A549 (cell line): ENCODE measurements around the gene B4GALT3. TPM values are rescaled to one million over a fixed set of nuclear protein-coding genes. Genes with fewer than 3 reads are reported as not detected.

Experiments
- ATAC-seq, 2 experiments: fragments of 200-7000 bp in 1 of 2; fragments of >200 bp in 1 of 2; cut with Nextera tagmentation in 1 of 2; cut with Tn5 transposase in 1 of 2; 3 replicates each; pipeline versions ENCODE4 v1.8.0 to v1.9.1; 2018 to 2020; ENCODE audit warnings: mild to moderate bottlenecking in 1 of 2, moderate library complexity in 1 of 2
- CTCF ChIA-PET: fragments of 300-600 bp; sonication (Branson Sonifier 250); formaldehyde crosslinking; extraction: SDS; loops from one replicate; lab custom pipeline; 2021; ENCODE audit warnings: antibody characterized with exemption, inconsistent platforms; lab: Yijun Ruan, JAX
- POLR2A ChIA-PET: fragments of 350-600 bp; formaldehyde crosslinking; extraction: SDS; loops from one replicate; lab custom pipeline; 2021; ENCODE audit warnings: antibody characterized with exemption, inconsistent platforms; lab: Yijun Ruan, JAX
- DNase-seq, 2 experiments: peaks; one replicate each; pipeline versions ENCODE4 v3.0.0 to v3.0.0-alpha.2; 2011 to 2016; ENCODE audit warnings: low read depth in 1 of 2, low spot score in 1 of 2
- FAIRE-seq: peaks from 2 replicates; lab custom pipeline; 2011; peaks lifted over from hg19 to GRCh38; lab: Jason Lieb, UNC
- H3K27ac ChIP-seq, 2 experiments: fragments of >200 bp; sonication (Bioruptor Twin); formaldehyde crosslinking; 3 replicates each; pipeline ENCODE4 v1.5.1; 2016 to 2017
- H3K4me1 ChIP-seq: fragments of >200 bp; sonication (Bioruptor Twin); formaldehyde crosslinking; 3 replicates; pipeline ENCODE4 v1.6.1; 2016
- H3K4me2 ChIP-seq: fragments of >200 bp; sonication (Bioruptor Twin); formaldehyde crosslinking; 3 replicates; pipeline ENCODE4 v1.6.1; 2016
- H3K4me3 ChIP-seq: fragments of >200 bp; sonication (Bioruptor Twin); formaldehyde crosslinking; 3 replicates; pipeline ENCODE4 v1.5.1; 2016
- H3K9me3 ChIP-seq: fragments of >200 bp; sonication (Bioruptor Twin); formaldehyde crosslinking; 3 replicates; pipeline ENCODE4 v1.6.1; 2016
- ATOH8 ChIP-seq: fragments of 250-450 bp; sonication (Bioruptor Pico); IDR thresholded peaks from 2 replicates; pipeline ENCODE4 v1.5.0; 2020; ENCODE audit warnings: low read depth, mild to moderate bottlenecking, moderate library complexity
- BCL3 ChIP-seq: fragments of >200 bp; sonication (Bioruptor Twin); formaldehyde crosslinking; IDR thresholded peaks from 3 replicates; pipeline ENCODE4 v1.6.1; 2016
- CBX2 ChIP-seq: fragments of 200-600 bp; sonication (generic); IDR thresholded peaks from 2 replicates; pipeline ENCODE4 v1.6.1; 2016; ENCODE audit warnings: low read depth, mild to moderate bottlenecking, borderline replicate concordance
- E2F6 ChIP-seq: IDR thresholded peaks from 2 replicates; pipeline ENCODE4 v1.6.1; 2012; ENCODE audit warnings: low read depth, borderline replicate concordance
- EHMT2 ChIP-seq: fragments of 200-600 bp; sonication (generic); IDR thresholded peaks from 2 replicates; pipeline ENCODE4 v1.6.1; 2016; ENCODE audit warnings: antibody characterized with exemption, low read depth, mild to moderate bottlenecking, moderate library complexity
- FOSB ChIP-seq: fragments of 250-450 bp; sonication (Bioruptor Pico); IDR thresholded peaks from 2 replicates; pipeline ENCODE4 v1.5.0; 2020; ENCODE audit warnings: mild to moderate bottlenecking, moderate library complexity
- FOSL2 ChIP-seq, 2 experiments: fragments of 450-650 bp in 1 of 2; fragments of >200 bp in 1 of 2; sonication (Bioruptor Twin) in 1 of 2; formaldehyde crosslinking; IDR thresholded peaks; 2 replicates each; pipeline versions ENCODE4 v1.5.0 to v1.6.1; 2016 to 2020; ENCODE audit warnings: mild to moderate bottlenecking in 1 of 2, moderate library complexity in 1 of 2
- GATA3 ChIP-seq: IDR thresholded peaks from 2 replicates; pipeline ENCODE4 v1.6.1; 2012; ENCODE audit warnings: borderline replicate concordance
- HES2 ChIP-seq: fragments of >200 bp; sonication (Bioruptor Twin); formaldehyde crosslinking; IDR thresholded peaks from 2 replicates; pipeline ENCODE4 v1.6.1; 2016
- HOXB13 ChIP-seq: fragments of 250-450 bp; sonication (Bioruptor Pico); IDR thresholded peaks from 2 replicates; pipeline ENCODE4 v1.5.0; 2020; ENCODE audit warnings: low read depth, mild to moderate bottlenecking, moderate library complexity
- JUN ChIP-seq, 2 experiments: fragments of >200 bp; sonication (Bioruptor Twin); formaldehyde crosslinking; IDR thresholded peaks; 2 replicates in 1 of 2; 3 replicates in 1 of 2; pipeline ENCODE4 v1.6.1; 2016 to 2017
- JUNB ChIP-seq: fragments of >200 bp; sonication (Bioruptor Twin); formaldehyde crosslinking; IDR thresholded peaks from 2 replicates; pipeline ENCODE4 v1.6.1; 2016
- KDM5A ChIP-seq: fragments of 200-600 bp; sonication (generic); IDR thresholded peaks from 2 replicates; pipeline ENCODE4 v1.6.1; 2016; ENCODE audit warnings: antibody characterized with exemption, mild to moderate bottlenecking
- MAX ChIP-seq: IDR thresholded peaks from 2 replicates; pipeline ENCODE4 v1.6.1; 2012
- NFE2L2 ChIP-seq: fragments of 150-350 bp; conservative IDR thresholded peaks from 2 replicates; pipeline ENCODE4 v1.6.1; 2014; ENCODE audit warnings: low read length
- PBX3 ChIP-seq: IDR thresholded peaks from 2 replicates; pipeline ENCODE4 v1.6.1; 2012
- PHF8 ChIP-seq: fragments of 200-600 bp; sonication (generic); IDR thresholded peaks from 2 replicates; pipeline ENCODE4 v1.6.1; 2016; ENCODE audit warnings: low read depth, mild to moderate bottlenecking, antibody characterized with exemption, moderate library complexity, borderline replicate concordance
- POLR2A ChIP-seq: IDR thresholded peaks from 2 replicates; pipeline ENCODE4 v1.6.1; 2012; ENCODE audit warnings: mild to moderate bottlenecking, low read length
- POLR2AphosphoS2 ChIP-seq: conservative IDR thresholded peaks from 2 replicates; pipeline ENCODE4 v1.6.1; 2012; ENCODE audit warnings: low read length, improper control_type of control experiment, inconsistent platforms
- RARB ChIP-seq: fragments of 250-450 bp; sonication (Bioruptor Pico); IDR thresholded peaks from 2 replicates; pipeline ENCODE4 v1.8.0; 2021; ENCODE audit warnings: mild to moderate bottlenecking, moderate library complexity
- REST ChIP-seq: fragments of 200-600 bp; sonication (generic); IDR thresholded peaks from 2 replicates; pipeline ENCODE4 v1.6.1; 2016; ENCODE audit warnings: antibody characterized with exemption, mild to moderate bottlenecking, moderate library complexity
- RFX5 ChIP-seq: fragments of 450-650 bp; IDR thresholded peaks from 2 replicates; pipeline ENCODE4 v1.7.1; 2014; ENCODE audit warnings: antibody characterized with exemption, mild to moderate bottlenecking, moderate library complexity
- SREBF2 ChIP-seq: fragments of 450-650 bp; IDR thresholded peaks from 2 replicates; pipeline ENCODE4 v1.6.1; 2014; ENCODE audit warnings: mild to moderate bottlenecking, moderate library complexity
- TFCP2L1 ChIP-seq: fragments of 250-450 bp; sonication (Bioruptor Pico); IDR thresholded peaks from 2 replicates; pipeline ENCODE4 v1.5.0; 2021; ENCODE audit warnings: mild to moderate bottlenecking
- TP53 ChIP-seq: fragments of 250-450 bp; sonication (Bioruptor Pico); IDR thresholded peaks from 2 replicates; pipeline ENCODE4 v1.5.0; 2021; ENCODE audit warnings: mild to moderate bottlenecking, moderate library complexity
- ZC3H11A ChIP-seq: fragments of 450-650 bp; IDR thresholded peaks from 2 replicates; pipeline ENCODE4 v1.6.1; 2014; ENCODE audit warnings: antibody characterized with exemption, mild to moderate bottlenecking
- WGBS: methylation state at CpG from one replicate; pipeline ENCODE4 v1.1.6; 2017; ENCODE audit errors: missing lambda C conversion rate; 5-methylcytosine and 5-hydroxymethylcytosine counted together
- polyA plus RNA-seq, 4 experiments: library from polyadenylated mRNA; depleted of rRNA in 3 of 4; stranded (reverse); fragments of >200 nt; fragmentation: RNase III in 1 of 4; extraction: RNeasy Plus Mini Kit Qiagen cat#74134 plus additional on column Dnase treatment in 1 of 4; gene quantifications; 2 replicates in 3 of 4; 3 replicates in 1 of 4; pipeline ENCODE4 v1.2.3, GENCODE V29; 2011 to 2017

B4GALT3 gene
- polyA plus RNA-seq, 2 of the 4 experiments (the other 2 are of a cell fraction): 25.3 to 25.5 TPM

GRCh38 chr1:161132410-161133219 is 44.7 kb downstream of the B4GALT3 start, which contains the start of gene DEDD:
Gene DEDD (minus strand): TSS chr1:161132667. CDS start chr1:161124462, 8,205 bp downstream.
- Histone ChIP-seq H3K4me1 (peaks cover 20% of the 10 kb centered on the region), H3K27ac (peak within 1 kb of the TSS; percentile 93 to 95), H3K4me2 (peak within 1 kb of the TSS; percentile 88), H3K9me3 (no peaks in the 10 kb centered on the region), H3K4me3 (peak within 1 kb of the TSS; percentile 67)
- ATAC-seq: peak; percentile 93 to 95
- peak; percentile 94 to 99 for DNase-seq
- FAIRE-seq: peak; percentile 28
- TF ChIP-seq FOSB (CRISPR knock-in tag) (no peak), NFE2L2 (0 out of 2 replicates have a peak, but pooled peaks have one; percentile 2), PBX3 (peak; percentile 42; the same call in 1 of the 2 replicates), SREBF2 (no peak), ATOH8 (CRISPR knock-in tag) (no peak), FOSL2 (IDR thresholded peaks at IDR 0.05) (peak; percentile 54; the same call in 1 of the 2 replicates), FOSL2 (CRISPR knock-in tag; IDR thresholded peaks at IDR 0.05) (peak; percentile 91), E2F6 (peak; percentile 9; the same call in 1 of the 2 replicates), EHMT2 (no peak), POLR2A (peak; percentile 35), RFX5 (0 out of 2 replicates have a peak, but pooled peaks have one; percentile 28), GATA3 (peak; percentile 30; the same call in 1 of the 2 replicates), TFCP2L1 (CRISPR knock-in tag) (no peak), HOXB13 (no peak), KDM5A (0 out of 2 replicates have a peak, but pooled peaks have one; percentile 17), RARB (CRISPR knock-in tag) (0 out of 2 replicates have a peak, but pooled peaks have one; percentile 60), HES2 (no peak), ZC3H11A (no peak), MAX (peak; percentile 68), BCL3 (no peak; the same call in 2 of the 3 replicates), REST (no peak), POLR2AphosphoS2 (no peak), JUN (IDR thresholded peaks at IDR 0.05) (peak in 1 of 2 experiments; percentile 89; a peak in 3 of 5 replicates), TP53 (CRISPR knock-in tag) (peak; percentile 74; the same call in 1 of the 2 replicates), PHF8 (peak; percentile 68), JUNB (no peak), CBX2 (no peak)
- ChIA-PET POLR2A (interaction anchor here (0.6 to 2.6 kb wide), 16 partner anchors 9 to 135 kb away, joined by 3 to 30 read pairs (median 4); partner anchors contain the start of genes B4GALT3, F11R, KLHDC9 and NIT1), CTCF (interaction anchor here (0.7 to 3.6 kb wide), 8 partner anchors 20 to 297 kb away, joined by 3 to 12 read pairs (median 4); partner anchors contain the start of genes KLHDC9 and PPOX)
- 1% methylated on average over 31 of the region's 68 CpGs for WGBS
